ENCODE results near the gene CEP70.
A peak's percentile ranks its signal among the peaks of the same experiment; 100 is the strongest.
"Not testable (repeated sequence)": the region's sequence is repeated elsewhere in the genome, so short reads cannot be mapped to it uniquely, and the experiment has no call there.

The CEP70 gene

DNA sequence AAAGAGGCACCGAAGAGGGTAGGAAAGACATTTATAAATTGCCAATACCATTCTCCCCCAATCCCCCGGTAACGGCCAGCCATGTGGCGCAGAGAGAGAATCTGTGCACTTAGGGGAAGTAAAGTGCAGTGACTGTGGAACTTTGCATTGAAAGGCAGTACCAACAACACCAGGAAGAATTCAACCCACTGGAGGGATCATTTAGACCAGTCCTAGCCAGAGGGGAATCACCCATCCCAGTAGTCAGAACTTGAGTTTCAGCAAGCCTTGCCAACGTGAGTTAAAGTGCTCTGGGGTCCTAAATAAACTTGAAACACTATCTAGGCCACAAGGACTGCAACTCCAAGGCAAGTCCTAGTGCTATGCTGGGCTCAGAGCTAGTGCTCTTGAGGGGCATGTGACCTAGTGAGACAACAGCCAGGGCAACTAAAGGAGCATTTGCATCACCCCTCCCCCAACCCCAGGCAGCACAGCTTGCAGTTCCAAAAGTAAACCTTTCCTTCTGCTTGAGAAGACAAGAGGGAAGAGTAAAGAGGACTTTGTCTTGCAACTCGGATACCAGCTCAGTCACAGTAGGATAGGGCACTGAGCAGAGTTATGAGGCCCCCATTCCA, 15.0 kb downstream of the CEP70 start:
- Histone ChIP-seq H3K4me3 (ENCODE audit: low read depth, low read length) (no peak overlapping the region), H3K27me3 (replicated peaks) (no peaks in the 10 kb centered on the region), H3K36me3 (replicated peaks) (no peaks in the 10 kb centered on the region), H3K27ac (no peak overlapping the region)
- TF ChIP-seq CTCF (IDR thresholded peaks at IDR 0.05; ENCODE audit: low read depth, low read length, missing control alignments) = no peak
- in situ Hi-C loops (cut with HindIII; ENCODE audit: low pct_ligation_motif_present, low sequenced_read_pairs) = no loop called here
- DNase-seq = no peak

GRCh38 chr3:138578141-138578540, 15.9 kb downstream of the CEP70 start:
- H3K27me3 ChIP-seq (replicated peaks) = no peaks in the 10 kb centered on the region
- H3K36me3 ChIP-seq (replicated peaks) = no peaks in the 10 kb centered on the region
- TF ChIP-seq CTCF (IDR thresholded peaks at IDR 0.05; ENCODE audit: low read depth, low read length, missing control alignments) = no peak
- no peak overlapping the region for H3K4me3 ChIP-seq (ENCODE audit: low read depth, low read length)
- DNase-seq = no peak
- in situ Hi-C loops (cut with HindIII; ENCODE audit: low pct_ligation_motif_present, low sequenced_read_pairs) = no loop called here
- H3K27ac ChIP-seq = no peak overlapping the region

- Histone ChIP-seq H3K36me3 (replicated peaks) (no peaks in the 10 kb centered on the region), H3K27me3 (replicated peaks) (no peaks in the 10 kb centered on the region), H3K4me3 (ENCODE audit: low read depth, low read length) (no peak overlapping the region), H3K27ac (no peak overlapping the region)
- no peak for DNase-seq
- in situ Hi-C loops (cut with HindIII; ENCODE audit: low pct_ligation_motif_present, low sequenced_read_pairs) = no loop called here
- TF ChIP-seq CTCF (IDR thresholded peaks at IDR 0.05; ENCODE audit: low read depth, low read length, missing control alignments) = no peak
Measured at GRCh38 chr3:138573138-138573537, 20.9 kb downstream of the CEP70 start.

DNA sequence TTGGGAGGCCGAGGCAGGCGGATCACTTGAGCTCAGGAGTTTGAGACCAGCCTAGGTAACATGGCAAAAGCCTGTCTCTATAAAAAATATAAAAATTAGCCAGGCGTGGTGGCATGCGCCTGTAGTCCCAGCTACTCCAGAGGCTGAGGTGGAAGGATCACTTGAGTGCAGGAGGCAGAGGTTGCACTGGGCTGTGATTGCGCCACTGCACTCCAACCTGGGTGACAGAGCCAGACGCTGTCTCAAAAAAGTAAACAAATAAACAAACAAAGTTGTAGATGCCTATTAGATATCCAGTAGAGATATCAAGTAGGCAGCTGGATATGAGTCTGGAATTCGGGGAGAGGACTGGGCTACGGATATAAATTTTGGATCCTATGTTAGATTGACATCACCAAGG, 24.4 kb downstream of the CEP70 start:
- H3K4me3 ChIP-seq (ENCODE audit: low read depth, low read length); H3K27me3 ChIP-seq (replicated peaks); in situ Hi-C loops (cut with HindIII; ENCODE audit: low pct_ligation_motif_present, low sequenced_read_pairs); DNase-seq; H3K36me3 ChIP-seq (replicated peaks); H3K27ac ChIP-seq: not testable (repeated sequence)

- Histone ChIP-seq H3K4me3 (ENCODE audit: low read depth, low read length) (no peak overlapping the region), H3K27me3 (replicated peaks) (no peaks in the 10 kb centered on the region), H3K36me3 (replicated peaks) (no peaks in the 10 kb centered on the region), H3K27ac (no peak overlapping the region)
- TF ChIP-seq CTCF (IDR thresholded peaks at IDR 0.05; ENCODE audit: low read depth, low read length, missing control alignments) = no peak
- in situ Hi-C loops (cut with HindIII; ENCODE audit: low pct_ligation_motif_present, low sequenced_read_pairs) = no loop called here
- DNase-seq = peak; percentile 29
Measured at GRCh38 chr3:138569090-138569489, 25.0 kb downstream of the CEP70 start.

DNA sequence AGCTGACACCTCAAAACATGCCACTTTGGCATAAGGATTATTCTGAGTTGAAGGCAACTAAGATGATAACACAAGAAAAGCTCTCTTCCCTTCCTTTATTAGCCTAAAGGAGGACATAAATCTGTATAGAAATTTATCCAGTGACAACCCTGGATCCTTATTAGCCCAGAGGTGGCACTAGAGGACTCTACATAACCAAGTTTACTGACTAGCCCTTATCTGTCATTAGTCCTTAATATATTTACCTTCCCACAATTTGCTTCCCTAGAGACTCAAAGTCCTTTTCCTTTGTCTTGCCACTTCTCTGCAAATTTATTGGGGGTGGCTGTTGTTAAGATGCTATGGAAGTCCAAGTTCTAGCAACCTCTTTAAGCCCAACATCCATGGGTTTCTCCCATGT, 26.7 kb downstream of the CEP70 start:
- Histone ChIP-seq H3K27ac (no peak overlapping the region), H3K4me3 (ENCODE audit: low read depth, low read length) (no peak overlapping the region), H3K27me3 (replicated peaks) (no peaks in the 10 kb centered on the region), H3K36me3 (replicated peaks) (no peaks in the 10 kb centered on the region)
- no peak for TF ChIP-seq CTCF (IDR thresholded peaks at IDR 0.05; ENCODE audit: low read depth, low read length, missing control alignments)
- no peak for DNase-seq
- in situ Hi-C loops (cut with HindIII; ENCODE audit: low pct_ligation_motif_present, low sequenced_read_pairs) = no loop called here

- H3K27me3 ChIP-seq (replicated peaks); in situ Hi-C loops (cut with HindIII; ENCODE audit: low pct_ligation_motif_present, low sequenced_read_pairs); DNase-seq; H3K27ac ChIP-seq; H3K4me3 ChIP-seq (ENCODE audit: low read depth, low read length); H3K36me3 ChIP-seq (replicated peaks): not testable (repeated sequence)
Measured at GRCh38 chr3:138566293-138566692, 27.8 kb downstream of the CEP70 start.

GRCh38 chr3:138562902-138563301, 31.2 kb downstream of the CEP70 start:
- DNase-seq; H3K27ac ChIP-seq; H3K27me3 ChIP-seq (replicated peaks); H3K4me3 ChIP-seq (ENCODE audit: low read depth, low read length); H3K36me3 ChIP-seq (replicated peaks); in situ Hi-C loops (cut with HindIII; ENCODE audit: low pct_ligation_motif_present, low sequenced_read_pairs): not testable (repeated sequence)

Measured in brain microvascular endothelial cell (primary cell).